ENCODE data around the gene DENND5B.

Gene DENND5B

GRCh38 chr12:31590642-31591379, at the start of gene DENND5B:
DENND5B (minus strand) TSS chr12:31591136; CDS start chr12:31590832, 304 bp downstream.
- TF ChIP-seq CTCF (IDR thresholded peaks at IDR 0.05): no peak

- no peak for TF ChIP-seq CTCF (IDR thresholded peaks at IDR 0.05)
These were observed 43.7 kb upstream of the DENND5B start for GRCh38 chr12:31634620-31635019.

- TF ChIP-seq CTCF (IDR thresholded peaks at IDR 0.05): no peak
These were observed 42.5 kb upstream of the DENND5B start for GRCh38 chr12:31633464-31633863.

- TF ChIP-seq CTCF (IDR thresholded peaks at IDR 0.05): no peak
These were observed 40.9 kb upstream of the DENND5B start for GRCh38 chr12:31631809-31632208.

GRCh38 chr12:31631023-31631724, 40.2 kb upstream of the DENND5B start:
- no peak for TF ChIP-seq CTCF (IDR thresholded peaks at IDR 0.05)

- no peak for TF ChIP-seq CTCF (IDR thresholded peaks at IDR 0.05)
These were observed 39.1 kb upstream of the DENND5B start for GRCh38 chr12:31629756-31630732.

- no peak for TF ChIP-seq CTCF (IDR thresholded peaks at IDR 0.05)
These were observed 36.6 kb upstream of the DENND5B start for GRCh38 chr12:31627456-31628054.

Data from LNCAP (cell line).